Amniotic stem cell (primary cell): ENCODE data around the gene DPH3.

Experiments
- DNase-seq: peaks from one replicate; lab custom pipeline; 2025; lab: John Stamatoyannopoulos, UW

Gene DPH3

GRCh38 chr3:16233806-16234205 lies 30.9 kb downstream of the DPH3 start:
- no peak for DNase-seq

- DNase-seq, result no peak
Measured at GRCh38 chr3:16231983-16232382, 32.8 kb downstream of the DPH3 start.

GRCh38 chr3:16229681-16230080 lies 35.1 kb downstream of the DPH3 start:
- DNase-seq, result no peak

GRCh38 chr3:16227566-16227965 lies 37.2 kb downstream of the DPH3 start:
- no peak for DNase-seq

GRCh38 chr3:16224325-16224724 lies 40.4 kb downstream of the DPH3 start:
- no peak for DNase-seq

GRCh38 chr3:16222547-16222946 lies 42.2 kb downstream of the DPH3 start:
- no peak for DNase-seq

- DNase-seq, result no peak
Measured at GRCh38 chr3:16221990-16222389, 42.8 kb downstream of the DPH3 start.

- DNase-seq, result no peak
Measured at GRCh38 chr3:16219777-16220176, 45.0 kb downstream of the DPH3 start.

- DNase-seq, result no peak
Measured at GRCh38 chr3:16216373-16216935, 48.3 kb downstream of the DPH3 start.

- no peak for DNase-seq
Measured at GRCh38 chr3:16214366-16214765, 50.4 kb downstream of the DPH3 start.

- no peak for DNase-seq
Measured at GRCh38 chr3:16211176-16211904, 53.4 kb downstream of the DPH3 start.
